T-helper 2 cell (primary cell): ENCODE data around the gene GPR32.
A peak's percentile ranks its signal among the peaks of the same experiment; 100 is the strongest.
"Not testable (repeated sequence)": the region's sequence is repeated elsewhere in the genome, so short reads cannot be mapped to it uniquely, and the experiment has no call there.

Source experiments
- DNase-seq, 5 experiments: peaks; one replicate each; pipeline versions ENCODE4 v3.0.0 to v3.0.0-alpha.2; 2012 to 2022

GPR32 gene

GRCh38 chr19:50749490-50749889 is 20.8 kb upstream of the GPR32 start:
- DNase-seq: no peak

DNA sequence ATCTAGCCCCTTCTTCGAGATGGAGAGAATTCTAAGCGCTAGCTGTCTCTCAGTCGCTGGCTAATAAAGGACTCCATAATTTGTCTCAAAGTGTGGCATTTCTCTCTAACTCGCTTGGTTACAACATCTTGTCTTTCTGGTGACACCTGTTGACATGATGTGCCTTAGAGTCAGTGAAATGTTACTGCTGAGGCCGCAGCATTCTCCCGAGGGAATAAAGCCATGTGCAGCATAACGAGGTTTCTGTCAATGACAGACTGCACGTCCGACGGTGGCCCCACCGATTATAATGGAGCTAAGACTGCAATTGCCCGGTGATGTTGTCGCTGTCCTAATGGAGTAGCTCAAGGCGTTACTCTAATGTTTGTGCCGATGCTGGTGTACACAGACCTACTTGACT is 20.3 kb upstream of the GPR32 start:
- no peak for DNase-seq

- no peak for DNase-seq
Observed at GRCh38 chr19:50753879-50754278, 16.4 kb upstream of the GPR32 start.

DNA sequence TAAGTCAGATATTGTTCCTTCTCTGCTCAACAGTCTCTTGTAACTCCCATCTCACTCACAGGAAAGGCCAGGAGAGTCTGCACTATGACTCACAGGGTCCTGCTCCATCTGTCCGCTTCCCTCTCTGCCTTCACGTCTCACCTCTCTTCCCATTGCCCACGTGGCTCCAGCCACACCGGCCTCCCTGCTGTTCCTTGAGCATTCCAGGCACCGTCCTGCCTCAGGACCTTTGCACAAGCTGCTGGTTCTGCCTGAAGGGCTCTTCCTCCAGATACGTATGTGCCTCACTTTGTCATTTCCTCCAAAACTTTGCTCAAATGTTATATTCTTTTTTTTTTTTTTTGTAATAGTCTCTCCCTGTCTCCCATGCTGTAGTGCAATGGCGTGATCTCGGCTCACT is 14.0 kb upstream of the GPR32 start:
- not testable (repeated sequence) for DNase-seq

DNA sequence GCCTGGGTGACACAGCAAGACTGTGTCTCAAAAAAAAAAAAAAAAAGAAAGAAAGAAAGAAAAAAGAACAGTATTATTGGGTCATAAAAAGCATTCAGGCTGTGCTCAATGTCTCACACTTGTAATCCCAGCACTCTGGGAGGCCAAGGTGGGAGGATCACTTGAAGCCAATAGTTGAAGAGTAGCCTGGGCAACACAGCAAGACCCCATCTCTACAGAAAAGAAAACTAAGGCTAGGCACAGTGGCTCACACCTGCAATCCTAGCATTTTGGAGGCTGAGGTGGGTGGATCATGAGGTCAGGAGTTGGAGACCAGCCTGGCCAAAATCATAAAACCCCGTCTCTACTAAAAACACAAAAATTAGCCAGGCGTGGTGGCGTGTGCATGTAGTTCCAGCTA is 12.6 kb upstream of the GPR32 start:
- DNase-seq: not testable (repeated sequence)

DNA sequence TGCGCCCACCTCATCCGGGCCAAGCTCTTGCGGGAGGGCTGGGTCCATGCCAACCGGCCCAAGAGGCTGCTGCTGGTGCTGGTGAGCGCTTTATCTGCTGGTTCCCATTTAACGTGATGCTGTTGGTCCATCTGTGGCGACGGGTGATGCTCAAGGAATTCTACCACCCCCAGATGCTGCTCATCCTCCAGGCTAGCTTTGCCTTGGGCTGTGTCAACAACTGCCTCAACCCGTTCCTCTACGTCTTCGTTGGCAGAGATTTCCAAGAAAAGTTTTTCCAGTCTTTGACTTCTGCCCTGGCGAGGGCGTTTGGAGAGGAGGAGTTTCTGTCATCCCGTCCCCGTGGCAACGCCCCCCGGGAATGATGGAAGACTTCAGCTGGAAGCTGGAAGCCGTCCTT is 11.2 kb upstream of the GPR32 start:
- DNase-seq: not testable (repeated sequence)

GRCh38 chr19:50759886-50760285 is 10.4 kb upstream of the GPR32 start:
- peak in 1 of 5 experiments; percentile 27 for DNase-seq

- DNase-seq: not testable (repeated sequence)
Observed at GRCh38 chr19:50761501-50761900, 8.8 kb upstream of the GPR32 start.

GRCh38 chr19:50763521-50763920 is 6.7 kb upstream of the GPR32 start:
- not testable (repeated sequence) for DNase-seq

DNA sequence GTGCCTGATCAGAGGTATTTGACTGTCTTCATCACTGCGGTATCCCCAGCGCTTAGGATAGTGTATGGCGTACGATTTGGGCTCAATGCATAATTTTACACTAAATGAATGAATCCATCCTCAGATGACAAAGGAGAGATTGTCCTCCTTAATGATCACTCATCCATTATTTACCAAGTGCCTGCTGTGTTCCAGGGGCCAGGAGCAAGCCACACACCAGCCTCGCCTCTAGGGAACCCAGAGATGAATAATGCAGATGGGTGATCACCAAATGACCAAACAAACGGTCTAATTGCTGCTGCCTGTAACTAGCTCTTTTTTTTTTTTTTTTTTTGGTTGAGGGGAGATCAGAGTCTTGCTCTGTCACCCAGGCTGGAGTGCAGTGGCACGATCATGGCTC is 5.9 kb upstream of the GPR32 start:
- DNase-seq: no peak

GRCh38 chr19:50766746-50767145 is 3.5 kb upstream of the GPR32 start:
- not testable (repeated sequence) for DNase-seq

DNA sequence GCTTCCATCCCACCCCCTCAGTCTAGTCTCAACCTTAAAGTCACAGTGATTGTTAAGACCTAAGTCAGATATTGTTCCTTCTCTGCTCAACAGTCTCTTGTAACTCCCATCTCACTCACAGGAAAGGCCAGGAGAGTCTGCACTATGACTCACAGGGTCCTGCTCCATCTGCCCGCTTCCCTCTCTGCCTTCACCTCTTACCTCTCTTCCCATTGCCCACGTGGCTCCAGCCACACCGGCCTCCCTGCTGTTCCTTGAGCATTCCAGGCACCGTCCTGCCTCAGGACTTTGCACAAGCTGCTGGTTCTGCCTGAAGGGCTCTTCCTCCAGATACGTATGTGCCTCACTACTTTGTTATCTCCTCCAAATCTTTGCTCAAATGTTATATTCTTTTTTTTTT is 3.0 kb upstream of the GPR32 start:
- not testable (repeated sequence) for DNase-seq

DNA sequence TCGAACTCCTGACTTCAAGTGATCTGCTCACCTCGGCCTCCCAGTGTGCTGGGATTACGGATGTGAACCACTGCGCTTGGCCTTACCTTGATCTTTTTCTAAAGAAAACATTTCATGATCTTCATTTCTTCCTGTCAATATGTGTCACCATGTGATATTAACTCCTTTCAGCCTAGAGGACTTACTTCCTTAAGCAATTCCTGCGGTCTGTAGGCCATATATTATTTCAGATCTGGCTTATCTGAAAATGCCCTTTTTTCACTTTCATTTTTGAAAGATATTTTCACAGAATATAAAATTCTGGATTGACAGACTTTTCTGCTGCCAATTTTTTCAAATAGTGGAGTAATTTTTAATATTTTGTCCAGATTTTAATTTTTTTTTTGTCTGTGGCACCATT is 2.0 kb upstream of the GPR32 start:
- no peak for DNase-seq

- no peak for DNase-seq
Observed at GRCh38 chr19:50770888-50771287, 624 bp downstream of the GPR32 start.

GRCh38 chr19:50772476-50772875 is 2.2 kb downstream of the GPR32 start:
- DNase-seq: peak in 1 of 5 experiments; percentile 42

GRCh38 chr19:50772912-50773311 is 2.6 kb downstream of the GPR32 start:
- not testable (repeated sequence) for DNase-seq

- not testable (repeated sequence) for DNase-seq
Observed at GRCh38 chr19:50773454-50773853, 3.2 kb downstream of the GPR32 start.

GRCh38 chr19:50776131-50776530 is 5.9 kb downstream of the GPR32 start:
- no peak for DNase-seq

- no peak for DNase-seq
Observed at GRCh38 chr19:50777261-50777660, 7.0 kb downstream of the GPR32 start.

DNA sequence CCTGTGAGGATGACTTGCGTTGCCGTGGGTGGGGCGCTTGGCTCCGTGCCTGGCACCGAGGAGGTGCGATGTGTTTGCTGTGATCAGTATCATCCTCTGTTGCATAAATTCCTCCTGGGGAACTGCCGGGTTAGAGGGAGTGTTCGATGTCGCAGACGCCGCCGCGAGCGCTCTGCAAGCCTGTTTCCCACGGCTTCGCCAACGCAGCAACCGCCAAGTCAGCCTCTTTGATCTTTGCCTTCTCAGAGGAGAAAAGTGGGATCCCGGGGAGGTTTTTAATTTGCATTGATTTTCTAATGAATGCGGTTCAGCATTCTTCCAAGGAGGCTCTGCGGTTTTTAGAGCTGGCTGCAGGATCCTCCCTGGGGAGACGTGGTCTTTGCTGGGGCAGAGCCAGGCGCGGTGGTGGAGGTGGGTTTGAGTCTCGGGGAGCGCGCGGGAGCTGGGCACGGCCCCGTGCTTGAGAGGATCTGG is 7.6 kb downstream of the GPR32 start:
- no peak for DNase-seq

GRCh38 chr19:50778906-50779430 is 8.7 kb downstream of the GPR32 start:
- no peak for DNase-seq

DNA sequence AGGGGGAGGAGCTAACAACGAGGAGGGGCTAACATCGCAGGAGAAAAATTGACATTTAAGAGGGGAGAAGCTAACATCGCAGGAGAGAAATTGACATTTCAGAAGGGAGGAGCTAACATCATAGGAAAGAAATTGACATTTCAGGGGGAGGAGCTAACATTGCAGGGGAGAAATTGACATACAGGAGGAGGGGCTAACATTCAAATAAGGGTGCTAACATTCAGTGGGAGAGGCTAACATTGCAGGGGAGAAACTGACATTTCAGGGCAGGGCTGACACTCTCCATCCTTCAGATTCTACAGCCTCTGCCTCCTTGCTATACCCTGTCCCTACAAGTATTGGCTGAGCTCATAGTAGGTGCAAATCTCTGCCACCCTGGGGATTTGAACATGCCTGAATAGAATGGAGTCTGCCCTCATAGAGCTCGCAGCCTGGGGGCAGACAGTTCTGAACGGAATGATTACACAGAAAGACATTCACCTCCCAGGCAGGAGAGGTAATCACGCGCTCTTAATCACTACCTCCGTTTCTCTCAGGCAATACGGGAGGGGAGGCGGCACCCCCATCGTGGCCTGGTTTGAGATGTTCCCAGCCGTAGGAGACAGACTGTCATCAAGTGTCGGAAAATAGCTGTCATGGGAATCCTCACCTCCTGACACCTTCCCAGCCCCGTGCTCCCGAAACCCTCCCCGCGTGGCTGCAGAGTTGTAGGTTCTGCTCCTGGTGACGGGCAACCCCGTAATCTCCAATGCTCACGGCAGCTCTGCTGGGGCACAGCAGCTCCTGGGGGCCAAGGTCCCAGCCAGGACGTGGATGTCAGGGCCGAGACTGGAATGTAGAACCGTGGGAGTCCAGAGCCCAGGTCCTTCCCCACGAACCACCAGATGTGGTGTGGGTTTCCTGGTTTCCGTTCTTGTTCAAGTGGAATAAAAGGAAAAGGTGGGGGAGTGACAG is 9.5 kb downstream of the GPR32 start:
- DNase-seq: no peak

- no peak for DNase-seq
Observed at GRCh38 chr19:50780753-50781435, 10.6 kb downstream of the GPR32 start.

DNA sequence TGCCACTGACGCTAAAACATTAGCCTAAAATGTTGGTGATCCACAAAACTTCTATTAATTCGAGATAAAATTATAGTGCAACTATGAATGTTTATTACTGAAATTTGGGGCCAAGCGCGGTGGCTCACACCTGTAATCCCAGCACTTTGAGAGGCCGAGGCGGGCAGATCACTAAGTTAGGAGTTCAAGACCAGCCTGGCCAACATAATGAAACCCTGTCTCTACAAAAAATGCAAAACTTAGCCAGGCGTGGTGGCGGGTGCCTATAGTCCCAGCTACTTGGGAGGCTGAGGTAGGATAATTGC is 13.5 kb downstream of the GPR32 start:
- DNase-seq: not testable (repeated sequence)
